Stimulated activated CD4-positive, alpha-beta T cell treated with anti-CD3 and anti-CD28 coated beads, Interleukin-2, amount 100 ng/mL, for 48 hours (primary cell): ENCODE data around the gene LAYN.

Experiments used
- DNase-seq, 2 donors: peaks; one replicate each; pipeline ENCODE4 v3.0.0-alpha.2; 2020

The LAYN gene

GRCh38 chr11:111598559-111598958 is 58.0 kb downstream of the LAYN start:
- DNase-seq, result no peak

- no peak for DNase-seq
Measured at GRCh38 chr11:111601636-111601978, 61.1 kb downstream of the LAYN start.

GRCh38 chr11:111601979-111602864 is 61.7 kb downstream of the LAYN start, which contains the start of gene SIK2:
SIK2 (plus strand) TSS chr11:111602449; CDS start chr11:111602564, 115 bp downstream.
- DNase-seq, result peak; percentile 83 to 87

GRCh38 chr11:111602865-111603610 is 62.5 kb downstream of the LAYN start:
- peak in 1 of 2 donors; percentile 13 for DNase-seq

DNA sequence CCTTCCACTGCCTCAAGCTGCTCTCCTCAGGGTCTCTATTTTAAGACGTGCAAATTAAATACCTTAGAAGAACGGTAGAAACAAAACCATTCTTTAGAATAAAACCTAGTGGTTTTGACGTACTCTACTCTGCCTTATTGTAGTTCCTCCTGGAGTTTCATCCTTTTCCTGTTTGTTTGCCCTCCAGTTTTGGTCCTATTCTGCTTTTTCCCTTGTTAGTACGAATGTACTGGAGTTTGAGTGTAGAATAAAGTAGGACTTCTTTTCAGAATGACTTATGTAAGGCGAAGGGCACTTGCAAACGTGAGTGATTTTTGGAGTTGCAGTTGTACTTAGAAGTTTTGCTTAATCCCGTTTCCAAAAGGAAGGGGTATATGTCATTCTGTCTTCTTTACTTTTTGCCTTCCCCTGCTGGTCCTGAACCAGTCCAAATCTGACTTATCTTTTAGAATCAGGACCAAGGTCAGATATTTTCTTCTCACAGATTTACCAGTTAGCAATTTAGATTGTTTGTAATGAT is 63.2 kb downstream of the LAYN start:
- DNase-seq, result no peak

- DNase-seq, result no peak
Measured at GRCh38 chr11:111604392-111605009, 64.0 kb downstream of the LAYN start.

- DNase-seq, result no peak
Measured at GRCh38 chr11:111605681-111606080, 65.2 kb downstream of the LAYN start.

DNA sequence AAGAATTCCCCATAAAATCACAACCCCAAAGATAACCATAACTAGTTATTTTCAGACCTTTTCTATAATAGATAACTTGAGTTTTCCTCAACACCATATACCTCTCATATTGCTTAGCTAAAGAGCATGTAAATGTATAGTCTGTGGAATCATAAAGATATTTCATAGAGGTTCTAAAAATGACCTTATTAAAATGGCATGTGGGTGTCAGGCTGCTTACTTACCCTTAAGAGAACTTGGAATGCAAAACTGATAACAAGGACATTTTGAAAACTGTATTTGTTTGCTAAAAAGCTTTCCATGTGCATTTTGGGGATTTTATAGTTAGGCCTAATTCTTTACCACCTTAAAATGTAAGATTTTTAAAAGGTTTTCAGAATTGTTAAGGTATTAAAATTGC is 66.5 kb downstream of the LAYN start:
- DNase-seq, result no peak

- DNase-seq, result no peak
Measured at GRCh38 chr11:111607751-111608150, 67.2 kb downstream of the LAYN start.
